Testis (tissue), 2 donors: ENCODE data around the gene WNT3.

ENCODE experiments used
- CTCF ChIP-seq, 3 experiments: fragments of 450-650 bp in 2 of 3; fragments of 200-600 bp in 1 of 3; sonication (generic) in 1 of 3; IDR thresholded peaks; one replicate each; pipeline ENCODE4 v1.5.1; 2016 to 2019; ENCODE audit warnings: antibody characterized with exemption in 3 of 3, mild to moderate bottlenecking in 2 of 3, moderate library complexity in 1 of 3
- POLR2A ChIP-seq: fragments of 450-650 bp; IDR thresholded peaks from one replicate; pipeline ENCODE4 v1.6.1; 2017; ENCODE audit warnings: antibody characterized with exemption, mild to moderate bottlenecking, moderate library complexity

- no peak for TF ChIP-seq CTCF (IDR thresholded peaks at IDR 0.05)
- no peak for TF ChIP-seq POLR2A
Measured at GRCh38 chr17:46795379-46795952, 23.0 kb downstream of the WNT3 start.
